GM11168 (cell line): ENCODE measurements around the gene ACOT2.
"Not testable (repeated sequence)": the region's sequence is repeated elsewhere in the genome, so short reads cannot be mapped to it uniquely, and the experiment has no call there.

Experiments used
- in situ Hi-C: fragments of 300-500 bp; cut with MboI; formaldehyde crosslinking; loops from one replicate; pipeline ENCODE4 v1.12.0; 2022; ENCODE audit warnings: low sequenced_read_pairs; ENCODE audit not compliant: unreplicated experiment

Gene ACOT2

DNA sequence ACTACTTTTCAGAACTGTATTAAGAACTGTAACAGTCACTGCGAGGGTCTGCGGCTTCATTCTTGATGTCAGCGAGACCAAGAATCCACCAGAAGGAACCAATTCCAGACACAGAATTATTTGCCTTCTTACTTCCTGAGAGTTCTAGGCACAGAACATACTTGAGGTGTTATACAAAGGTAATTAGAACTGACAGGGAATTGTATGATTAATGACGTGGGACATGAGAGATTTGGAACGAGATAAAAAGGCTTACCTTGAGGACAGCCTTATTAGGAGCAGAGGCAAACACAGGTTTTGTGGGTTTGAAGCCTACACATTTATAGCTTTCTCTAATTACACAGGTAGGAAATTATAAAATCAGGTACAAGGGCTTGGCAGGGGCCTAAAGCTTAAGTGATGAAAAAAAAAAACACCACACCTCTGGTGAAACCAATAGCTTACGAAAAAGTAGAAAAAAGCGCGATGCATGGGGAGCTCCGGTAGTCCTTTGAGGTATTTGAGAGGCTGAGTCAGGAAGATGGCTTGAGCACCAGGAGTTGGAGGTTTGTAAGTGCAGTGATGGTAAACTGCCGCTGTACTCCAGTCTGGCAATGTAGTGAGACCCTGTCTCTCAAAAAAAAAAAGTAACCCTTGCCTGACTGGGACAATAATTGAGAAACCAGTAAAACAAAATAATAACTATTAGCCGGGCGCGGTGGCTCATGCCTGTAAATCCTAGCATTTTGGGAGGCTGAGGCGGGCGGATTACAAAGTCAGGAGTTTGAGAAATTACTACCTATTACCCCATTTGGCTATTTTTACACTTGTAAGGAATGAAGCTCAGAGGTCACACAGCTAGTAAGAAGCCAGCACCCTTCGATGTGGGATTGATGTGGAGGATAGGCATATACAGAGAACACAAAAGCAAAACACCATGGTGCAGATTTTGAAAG, 795 bp upstream of the ACOT2 start:
- in situ Hi-C loops, result no loop called here

DNA sequence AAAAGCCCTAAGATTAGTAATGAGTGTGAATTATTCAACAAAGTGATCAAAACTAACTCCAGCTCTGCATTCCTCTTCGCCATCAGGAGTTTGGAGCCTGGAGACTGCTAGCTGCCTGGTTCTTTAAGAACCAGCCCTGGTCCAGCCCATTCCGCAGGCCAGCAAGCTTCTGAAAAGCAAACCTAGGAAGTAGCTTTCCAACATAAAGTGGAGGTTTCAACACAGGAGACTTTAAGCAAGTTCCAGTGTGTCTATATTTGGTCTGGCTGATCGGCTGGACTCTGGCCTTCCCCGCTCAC, 178 bp upstream of the ACOT2 start:
- in situ Hi-C loops, result not testable (repeated sequence)

DNA sequence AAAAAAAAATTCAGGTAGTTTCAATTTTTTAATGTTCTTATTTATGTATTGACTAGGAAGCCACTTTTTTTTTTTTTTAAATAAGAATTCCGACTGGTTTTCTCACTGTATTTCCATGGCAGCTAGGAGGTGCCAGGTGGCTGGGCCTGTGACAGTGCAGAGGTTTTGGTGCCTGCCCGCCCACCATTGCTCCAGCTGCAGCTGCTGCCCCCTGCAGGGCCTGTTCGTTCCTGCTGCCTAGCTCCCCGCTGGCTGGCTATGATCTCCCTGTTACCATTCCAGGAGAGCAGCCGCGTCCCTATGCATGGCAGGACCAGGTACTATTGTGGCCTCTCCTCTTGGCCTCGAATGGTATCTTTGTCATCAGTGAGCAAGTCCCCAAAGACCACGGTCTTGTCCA, 1.9 kb downstream of the ACOT2 start:
- in situ Hi-C loops, result not testable (repeated sequence)

DNA sequence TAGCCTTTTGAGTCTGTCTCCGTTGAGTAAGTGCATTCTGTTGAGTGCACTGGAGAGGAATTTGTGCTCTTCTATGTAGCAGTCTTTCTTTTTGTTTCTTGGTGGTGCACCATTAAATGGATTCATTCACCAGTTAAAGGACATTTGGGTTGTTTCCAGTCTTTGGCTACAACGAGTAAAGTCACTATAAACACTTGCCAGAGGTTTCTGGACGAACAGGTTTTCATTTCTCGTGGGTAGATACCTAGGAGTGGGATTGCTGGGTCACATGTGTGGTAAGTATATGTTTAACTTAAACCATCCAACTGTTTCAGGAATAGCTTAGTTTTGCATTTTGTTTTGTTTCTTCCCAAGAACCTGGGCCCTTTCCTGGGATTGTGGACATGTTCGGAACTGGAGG, 4.0 kb downstream of the ACOT2 start:
- in situ Hi-C loops, result not testable (repeated sequence)

DNA sequence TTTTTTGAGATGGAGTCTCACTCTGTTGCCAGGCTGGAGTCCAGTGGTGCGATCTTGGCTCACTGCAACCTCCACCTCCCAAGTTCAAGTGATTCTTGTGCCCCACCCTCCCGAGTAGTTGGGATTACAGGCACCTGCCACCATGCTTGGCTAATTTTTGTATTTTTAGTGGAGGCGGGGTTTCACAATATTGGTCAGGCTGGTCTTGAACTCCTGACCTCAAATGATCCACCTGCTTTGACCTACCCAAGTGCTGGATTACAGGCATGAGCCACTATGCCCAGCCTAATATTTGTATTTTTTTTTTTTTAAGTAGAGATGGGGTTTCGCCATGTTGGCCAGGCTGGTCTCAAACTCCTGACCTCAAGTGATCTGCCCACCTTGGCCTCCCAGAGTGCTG, 4.7 kb downstream of the ACOT2 start:
- in situ Hi-C loops, result not testable (repeated sequence)

DNA sequence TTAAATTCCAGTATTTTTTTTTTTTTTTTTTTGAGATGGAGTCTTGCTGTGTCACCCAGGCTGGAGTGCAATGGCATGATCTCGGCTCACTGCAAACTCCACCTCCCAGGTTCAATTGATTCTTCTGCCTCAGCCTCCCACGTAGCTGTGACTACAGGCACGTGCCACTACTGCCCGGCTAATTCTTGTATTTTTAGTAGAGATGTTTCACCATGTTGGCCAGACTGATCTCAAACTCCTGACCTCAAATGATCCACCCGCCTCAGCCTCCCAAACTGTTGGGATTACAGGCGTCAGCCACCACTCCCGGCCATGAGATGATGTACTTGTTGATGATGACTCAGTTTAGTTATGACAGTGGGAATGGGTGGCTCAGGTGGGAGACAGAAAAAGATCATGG, 5.2 kb downstream of the ACOT2 start:
- in situ Hi-C loops, result not testable (repeated sequence)

DNA sequence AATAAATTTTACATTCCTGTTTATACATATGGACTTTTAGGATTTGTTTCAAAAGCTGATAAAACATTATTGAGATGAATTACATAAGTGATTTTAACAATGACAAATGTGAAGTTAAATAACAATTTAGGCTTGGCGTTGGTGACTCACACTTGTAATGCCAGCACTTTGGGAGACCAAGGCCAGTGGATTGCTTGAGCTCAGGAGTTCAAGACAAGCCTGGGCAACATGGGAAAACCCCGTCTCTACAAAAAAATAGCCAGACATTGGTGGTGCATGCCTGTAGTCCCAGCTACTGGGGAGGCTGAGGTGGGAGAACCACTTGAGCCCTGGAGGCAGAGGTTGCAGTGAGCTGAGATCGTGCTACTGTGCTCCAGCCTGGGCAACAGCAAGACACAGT, 7.4 kb downstream of the ACOT2 start:
- in situ Hi-C loops, result no loop called here

DNA sequence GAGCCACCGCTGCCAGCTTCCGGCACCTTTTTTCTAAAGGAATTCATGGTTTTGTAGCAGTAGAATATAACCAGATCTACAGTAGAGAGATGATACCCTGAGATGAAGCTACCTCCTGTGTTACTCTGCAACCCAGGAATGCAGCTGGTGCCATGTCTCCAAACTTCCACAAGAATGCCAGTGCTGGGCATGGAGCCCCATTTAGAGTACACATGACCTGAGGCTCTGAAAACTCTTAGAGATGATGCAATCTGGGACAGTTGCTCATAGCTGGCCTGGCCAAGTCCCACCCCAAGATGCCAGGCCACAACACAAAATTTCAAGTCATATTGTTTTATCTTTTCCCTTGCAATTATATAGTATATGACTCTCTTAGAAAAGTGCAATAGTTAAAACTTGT, 8.2 kb downstream of the ACOT2 start:
- in situ Hi-C loops, result not testable (repeated sequence)

DNA sequence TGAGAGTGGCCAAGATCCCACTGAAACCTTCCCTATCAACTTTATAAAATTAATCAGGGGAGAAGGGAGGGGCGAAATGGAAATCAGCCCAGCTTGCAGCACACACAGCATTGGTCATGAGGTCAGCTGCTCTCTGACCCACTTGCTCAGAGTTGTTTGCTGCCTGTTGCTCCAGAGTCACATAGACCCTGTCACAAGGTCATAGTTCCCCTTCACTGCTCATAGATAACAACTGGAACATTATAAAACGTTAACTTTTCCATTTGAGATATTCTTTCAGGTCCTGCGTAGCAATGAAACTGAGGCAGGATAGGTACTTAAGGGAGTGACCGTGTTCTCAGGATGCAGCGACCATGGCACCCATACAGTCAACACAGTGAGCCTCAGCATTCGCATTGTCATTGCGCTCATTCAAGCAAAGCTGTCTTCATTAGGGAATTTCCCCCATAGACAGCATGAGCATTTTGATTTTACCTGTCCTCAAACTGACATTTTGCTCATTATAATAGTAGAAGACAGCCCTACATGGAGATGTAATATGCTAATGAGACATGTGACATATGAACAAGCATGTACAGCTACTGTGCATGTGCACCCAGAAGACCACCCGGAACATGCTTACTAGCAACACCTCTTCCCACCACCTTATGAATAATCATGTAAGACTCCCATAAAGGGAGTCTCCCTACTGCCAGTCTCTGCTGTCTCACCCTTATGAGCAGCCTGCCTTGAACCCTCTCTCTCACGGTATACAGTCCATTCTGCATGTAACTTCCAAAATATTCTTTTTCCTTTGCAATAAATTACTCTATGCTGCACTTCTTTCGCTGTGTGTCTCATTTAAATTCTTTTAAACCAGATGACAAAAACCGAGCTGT, 13.3 kb downstream of the ACOT2 start:
- in situ Hi-C loops, result not testable (repeated sequence)

DNA sequence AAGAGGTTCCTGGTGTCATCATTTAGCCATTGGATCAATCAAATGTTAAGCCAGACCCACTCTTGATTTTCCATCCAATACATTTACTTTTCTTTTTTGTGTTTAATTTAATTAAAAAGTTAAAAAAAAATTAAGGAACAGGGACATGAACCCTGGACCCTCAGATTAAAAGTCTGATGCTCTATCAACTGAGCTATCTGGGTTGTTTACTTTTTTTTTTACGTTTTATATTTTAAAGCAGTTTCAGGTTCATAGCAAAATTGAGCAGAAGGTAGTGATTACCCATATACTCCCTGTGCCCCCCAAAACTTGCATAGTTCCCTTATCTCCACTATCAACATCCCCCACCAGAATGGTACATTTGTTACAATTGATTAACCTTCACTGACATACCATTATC, 19.7 kb downstream of the ACOT2 start:
- in situ Hi-C loops, result no loop called here

DNA sequence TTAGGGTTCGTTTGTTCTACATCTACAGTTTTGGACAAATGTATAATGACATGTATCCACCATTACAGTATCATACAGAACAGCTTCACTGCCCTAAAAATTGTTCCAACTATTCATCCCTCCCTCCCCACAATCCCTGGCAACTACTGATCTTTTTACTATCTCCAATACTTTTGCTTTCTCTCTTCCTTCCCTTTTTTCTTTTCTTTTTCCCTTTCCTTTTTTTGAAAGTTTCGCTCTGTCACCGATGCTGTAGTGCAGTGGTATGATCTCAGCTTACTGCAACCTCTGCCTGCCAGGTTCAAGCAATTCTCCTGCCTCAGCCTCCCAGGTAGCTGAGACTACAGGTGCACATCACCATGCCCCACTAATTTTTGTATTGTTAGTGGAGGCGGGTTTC, 20.1 kb downstream of the ACOT2 start:
- in situ Hi-C loops, result no loop called here

DNA sequence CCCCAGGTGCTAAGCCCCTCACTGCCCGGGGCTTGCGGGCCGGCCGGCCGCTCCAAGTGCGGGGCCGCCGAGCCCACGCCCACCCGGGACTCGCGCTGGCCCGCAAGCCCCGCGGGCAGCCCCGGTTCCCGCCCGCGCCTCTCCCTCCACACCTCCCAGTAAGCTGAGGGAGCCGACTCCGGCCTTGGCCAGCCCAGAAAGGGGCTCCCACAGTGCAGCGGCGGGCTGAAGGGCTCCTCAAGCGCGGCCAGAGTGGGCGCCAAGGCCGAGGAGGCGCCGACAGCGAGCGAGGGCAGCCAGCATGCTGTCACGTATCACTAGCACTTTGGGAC, 21.6 kb downstream of the ACOT2 start:
- in situ Hi-C loops, result not testable (repeated sequence)

DNA sequence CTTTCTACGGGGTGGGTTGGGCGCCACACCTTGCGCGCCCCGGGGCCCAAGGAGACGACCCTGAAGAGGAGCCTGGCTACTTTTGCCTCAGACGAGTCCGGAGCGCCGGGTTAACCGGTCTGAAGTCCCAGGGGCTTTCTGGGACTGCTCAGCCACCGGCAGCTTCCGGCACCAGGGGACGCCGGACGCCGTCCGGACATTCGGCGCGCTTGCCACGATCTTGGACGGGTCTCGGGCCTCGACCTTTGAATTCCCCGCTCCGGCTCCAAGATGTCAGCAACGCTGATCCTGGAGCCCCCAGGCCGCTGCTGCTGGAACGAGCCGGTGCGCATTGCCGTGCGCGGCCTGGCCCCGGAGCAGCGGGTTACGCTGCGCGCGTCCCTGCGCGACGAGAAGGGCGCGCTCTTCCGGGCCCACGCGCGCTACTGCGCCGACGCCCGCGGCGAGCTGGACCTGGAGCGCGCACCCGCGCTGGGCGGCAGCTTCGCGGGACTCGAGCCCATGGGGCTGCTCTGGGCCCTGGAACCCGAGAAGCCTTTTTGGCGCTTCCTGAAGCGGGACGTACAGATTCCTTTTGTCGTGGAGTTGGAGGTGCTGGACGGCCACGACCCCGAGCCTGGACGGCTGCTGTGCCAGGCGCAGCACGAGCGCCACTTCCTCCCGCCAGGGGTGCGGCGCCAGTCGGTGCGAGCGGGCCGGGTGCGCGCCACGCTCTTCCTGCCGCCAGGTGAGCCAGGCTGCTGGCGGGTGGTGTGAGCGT, 22.9 kb downstream of the ACOT2 start, which contains the start of gene ACOT4:
Gene ACOT4, plus strand, starts transcription at position 184 of the 760 bp plus-strand sequence. Its CDS starts 87 bp downstream, at position 271.
- in situ Hi-C loops, result no loop called here

DNA sequence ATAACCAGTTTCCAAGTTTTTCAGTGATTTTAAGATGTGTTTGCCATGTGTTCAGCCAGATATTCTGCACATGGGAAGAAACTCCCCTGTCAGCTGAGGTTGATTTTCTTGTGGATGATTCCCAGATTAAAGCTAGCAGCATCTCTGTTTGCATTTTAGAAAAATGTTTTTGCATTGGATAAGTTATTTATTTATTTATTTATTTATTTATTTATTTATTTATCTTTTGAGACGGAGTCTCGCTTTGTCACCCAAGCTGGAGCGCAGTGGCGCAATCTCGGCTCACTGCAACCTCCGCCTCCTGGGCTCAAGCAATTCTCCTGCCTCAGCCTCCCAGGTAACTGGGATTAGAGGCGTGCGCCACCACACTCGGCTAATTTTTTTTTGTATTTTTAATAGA, 25.5 kb downstream of the ACOT2 start:
- in situ Hi-C loops, result no loop called here

DNA sequence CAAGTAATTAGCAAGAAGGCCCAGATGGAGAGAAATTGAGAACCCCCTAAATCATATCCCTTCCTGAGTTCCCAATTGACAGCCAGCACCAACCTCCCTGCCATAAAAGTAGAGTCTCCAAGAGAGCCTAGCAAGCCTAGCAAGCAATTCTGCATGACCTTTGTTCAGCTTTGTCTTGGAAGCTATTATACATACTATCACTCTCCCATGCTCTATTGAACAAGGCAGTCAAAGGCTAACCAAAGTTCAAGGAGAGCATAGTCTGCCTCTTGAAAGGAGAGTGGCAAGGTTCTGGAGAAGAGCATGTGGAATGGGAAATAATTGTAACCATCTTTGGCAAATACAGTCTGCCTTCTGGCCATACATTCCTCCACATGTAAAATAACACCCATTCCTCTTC, 30.5 kb downstream of the ACOT2 start:
- in situ Hi-C loops, result no loop called here

DNA sequence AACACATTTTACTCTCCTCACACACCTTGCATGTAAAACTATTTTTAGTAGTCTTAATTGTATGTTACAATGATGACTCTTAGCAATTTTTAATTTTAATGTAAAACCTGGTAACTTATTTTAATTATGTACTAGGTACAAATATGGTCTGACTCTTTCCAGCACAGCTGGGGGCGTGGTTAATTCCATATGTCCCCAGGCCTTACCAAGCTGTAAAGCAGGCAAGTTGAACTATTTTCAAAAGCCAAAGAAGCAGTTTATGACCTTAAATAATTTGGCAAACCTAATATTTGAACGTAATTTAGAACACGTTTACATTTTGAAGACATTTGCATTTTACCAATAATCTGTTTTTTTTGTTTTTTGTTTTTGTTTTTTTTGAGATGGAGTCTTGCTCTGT, 34.0 kb downstream of the ACOT2 start:
- in situ Hi-C loops, result no loop called here

DNA sequence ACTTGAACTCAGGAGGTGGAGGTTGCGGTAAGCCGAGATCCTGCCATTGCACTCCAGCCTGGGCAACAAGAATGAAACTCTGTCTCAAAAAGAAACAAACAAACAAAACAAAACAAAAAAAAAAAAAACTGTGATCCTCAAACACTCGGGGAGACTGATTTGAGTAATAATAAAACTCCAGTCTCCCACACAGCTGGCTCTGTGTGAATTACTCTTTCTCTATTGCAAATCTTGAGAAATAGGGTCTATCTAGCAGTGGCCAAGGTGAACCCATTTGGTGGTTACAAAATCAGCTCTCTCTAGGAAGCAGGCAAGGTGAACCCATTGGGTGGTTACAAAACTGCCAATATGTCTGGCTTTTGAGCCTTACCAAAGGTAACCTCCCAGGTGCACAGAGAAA, 37.3 kb downstream of the ACOT2 start:
- in situ Hi-C loops, result no loop called here

DNA sequence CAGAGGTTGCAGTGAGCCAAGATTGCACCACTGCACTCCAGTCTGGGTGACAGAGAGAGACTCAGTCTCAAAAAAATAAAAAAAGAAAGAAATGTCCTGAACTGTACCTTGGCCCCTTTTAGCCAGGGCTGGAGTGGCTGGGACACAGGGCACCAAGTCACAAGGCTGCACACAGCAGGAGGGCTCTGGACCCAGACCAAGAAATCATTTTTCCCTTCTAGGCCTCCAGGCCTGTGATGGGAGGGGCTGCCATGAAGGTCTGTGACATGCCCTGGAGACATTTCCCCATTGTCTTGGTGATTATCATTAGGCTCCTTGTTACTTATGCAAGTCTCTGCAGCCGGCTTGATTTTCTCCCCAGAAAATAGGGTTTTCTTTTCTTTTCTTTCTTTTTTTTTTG, 38.2 kb downstream of the ACOT2 start:
- in situ Hi-C loops, result no loop called here

DNA sequence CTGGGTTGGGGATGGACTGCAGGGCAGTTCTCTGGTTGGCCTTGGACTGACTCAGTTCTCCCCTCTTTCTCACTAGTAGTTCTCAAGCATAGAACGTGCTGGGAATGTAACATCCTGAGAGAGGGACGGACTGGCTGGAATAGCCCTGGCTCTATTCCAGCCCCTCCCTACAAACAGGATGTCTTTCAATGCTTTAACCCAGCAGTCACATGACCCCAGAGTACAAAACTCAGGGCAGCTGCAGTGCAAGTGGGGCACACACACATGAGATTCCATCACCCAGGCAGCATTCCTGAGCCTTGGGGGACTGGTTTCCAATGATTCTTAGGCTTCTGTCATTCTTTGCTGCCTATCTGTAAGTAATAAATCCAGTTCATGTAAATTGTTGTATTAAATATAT, 41.7 kb downstream of the ACOT2 start:
- in situ Hi-C loops, result no loop called here

DNA sequence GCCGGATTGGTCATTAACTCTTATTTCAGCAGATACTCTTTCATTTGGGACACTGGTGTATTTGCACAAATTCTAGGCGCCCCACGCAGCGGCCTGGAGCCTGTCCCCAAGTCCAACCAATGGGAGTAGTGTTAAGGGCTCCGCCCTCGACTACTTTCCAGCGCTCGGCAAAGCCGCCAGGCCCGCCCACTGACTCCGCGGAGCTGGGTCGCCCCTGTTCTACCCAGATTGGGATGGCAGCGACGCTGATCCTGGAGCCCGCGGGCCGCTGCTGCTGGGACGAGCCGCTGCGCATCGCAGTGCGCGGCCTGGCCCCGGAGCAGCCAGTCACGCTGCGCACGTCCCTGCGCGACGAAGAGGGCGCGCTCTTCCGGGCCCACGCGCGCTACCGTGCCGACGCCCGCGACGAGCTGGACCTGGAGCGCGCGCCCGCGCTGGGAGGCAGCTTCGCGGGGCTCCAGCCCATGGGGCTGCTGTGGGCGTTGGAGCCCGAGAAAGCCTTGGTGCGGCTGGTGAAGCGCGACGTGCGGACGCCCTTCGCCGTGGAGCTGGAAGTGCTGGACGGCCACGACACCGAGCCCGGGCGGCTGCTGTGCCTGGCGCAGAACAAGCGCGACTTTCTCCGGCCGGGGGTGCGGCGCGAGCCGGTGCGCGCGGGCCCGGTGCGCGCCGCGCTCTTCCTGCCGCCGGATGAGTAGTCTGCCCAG, 43.5 kb downstream of the ACOT2 start, which contains the start of gene ACOT6:
Gene ACOT6, plus strand, starts transcription at position 179 of the 707 bp plus-strand sequence. Its CDS starts 55 bp downstream, at position 234.
- in situ Hi-C loops, result no loop called here
